NOMO-1 (cell line): Measurements from ENCODE around the gene ATG10.
"Not testable (repeated sequence)": the region's sequence is repeated elsewhere in the genome, so short reads cannot be mapped to it uniquely, and the experiment has no call there.

Experiments
- DNase-seq, 2 experiments: peaks; one replicate each; lab custom pipeline; 2025; ENCODE audit not compliant: unreplicated experiment in 2 of 2; lab: John Stamatoyannopoulos, UW

The ATG10 gene

GRCh38 chr5:81980598-81981260 lies 8.9 kb downstream of the ATG10 start:
- DNase-seq, result no peak

GRCh38 chr5:81982172-81982685 lies 10.4 kb downstream of the ATG10 start:
- not testable (repeated sequence) for DNase-seq

- not testable (repeated sequence) for DNase-seq
Observed at GRCh38 chr5:81983148-81983547, 11.3 kb downstream of the ATG10 start.

- DNase-seq, result not testable (repeated sequence)
Observed at GRCh38 chr5:81983563-81983962, 11.7 kb downstream of the ATG10 start.

GRCh38 chr5:81986126-81986525 lies 14.3 kb downstream of the ATG10 start:
- DNase-seq, result no peak

- DNase-seq, result no peak
Observed at GRCh38 chr5:81989204-81989603, 17.4 kb downstream of the ATG10 start.

- no peak for DNase-seq
Observed at GRCh38 chr5:81994679-81995078, 22.9 kb downstream of the ATG10 start.

GRCh38 chr5:81995407-81995806 lies 23.6 kb downstream of the ATG10 start:
- peak; percentile 6 to 59 for DNase-seq

GRCh38 chr5:82004511-82004910 lies 32.7 kb downstream of the ATG10 start:
- no peak for DNase-seq

GRCh38 chr5:82009869-82010268 lies 38.0 kb downstream of the ATG10 start:
- not testable (repeated sequence) for DNase-seq

- no peak for DNase-seq
Observed at GRCh38 chr5:82010696-82011095, 38.9 kb downstream of the ATG10 start.

- DNase-seq, result no peak
Observed at GRCh38 chr5:82011761-82012160, 39.9 kb downstream of the ATG10 start.

GRCh38 chr5:82014644-82015043 lies 42.8 kb downstream of the ATG10 start:
- DNase-seq, result not testable (repeated sequence)

- DNase-seq, result peak; percentile 91 to 98
Observed at GRCh38 chr5:82018462-82018861, 46.6 kb downstream of the ATG10 start.

GRCh38 chr5:82019342-82020138 lies 47.7 kb downstream of the ATG10 start:
- DNase-seq, result peak; percentile 14 to 28

- DNase-seq, result no peak
Observed at GRCh38 chr5:82022499-82022898, 50.7 kb downstream of the ATG10 start.

GRCh38 chr5:82023644-82024043 lies 51.8 kb downstream of the ATG10 start:
- DNase-seq, result no peak

GRCh38 chr5:82031220-82032119 lies 59.6 kb downstream of the ATG10 start:
- no peak for DNase-seq

GRCh38 chr5:82042894-82043293 lies 71.1 kb downstream of the ATG10 start:
- not testable (repeated sequence) for DNase-seq

- DNase-seq, result peak; percentile 8 to 61
Observed at GRCh38 chr5:82044010-82044409, 72.2 kb downstream of the ATG10 start.
